DOHH2 (cell line): ENCODE results near the gene DNPEP.

Experiments
- H3F3A ChIP-seq: fragments of 200-600 bp; sonication (generic), shearing (Covaris generic); 2 replicates; pipeline ENCODE4 v1.6.0; 2016; ENCODE audit warnings: antibody characterized with exemption, mild to moderate bottlenecking; ENCODE audit not compliant: control insufficient read depth, insufficient read depth
- H3K27ac ChIP-seq: fragments of 200-600 bp; sonication (generic); 2 replicates; pipeline ENCODE4 v1.5.1; 2014; ENCODE audit warnings: low read depth, mild to moderate bottlenecking, low read length, moderate library complexity
- H3K27me3 ChIP-seq: fragments of 200-600 bp; sonication (generic); 2 replicates; pipeline ENCODE4 v1.6.1; 2014; ENCODE audit warnings: mild to moderate bottlenecking, low read length, mixed read lengths; ENCODE audit not compliant: control insufficient read depth
- H3K36me3 ChIP-seq: fragments of 200-600 bp; sonication (generic); 2 replicates; pipeline ENCODE4 v1.6.1; 2014; ENCODE audit warnings: mild to moderate bottlenecking, low read length, moderate library complexity, mixed read lengths; ENCODE audit not compliant: control insufficient read depth
- H3K4me1 ChIP-seq: fragments of 200-600 bp; sonication (generic); 2 replicates; pipeline ENCODE4 v1.6.1; 2014; ENCODE audit warnings: mild to moderate bottlenecking, low read length, mixed read lengths; ENCODE audit not compliant: control insufficient read depth
- H3K4me2 ChIP-seq: fragments of 200-600 bp; sonication (generic); 2 replicates; pipeline ENCODE4 v1.6.0; 2014; ENCODE audit warnings: mild to moderate bottlenecking, low read length, moderate library complexity
- H3K4me3 ChIP-seq: fragments of 200-600 bp; sonication (generic); 2 replicates; pipeline ENCODE4 v1.5.1; 2014; ENCODE audit warnings: mild to moderate bottlenecking, low read length, mixed read lengths
- H3K79me2 ChIP-seq: fragments of 200-600 bp; sonication (generic); 2 replicates; pipeline ENCODE4 v1.6.1; 2014; ENCODE audit warnings: mild to moderate bottlenecking, low read length, mixed read lengths; ENCODE audit not compliant: control insufficient read depth
- H3K9me2 ChIP-seq: fragments of 200-600 bp; sonication (generic); replicated peaks from 2 replicates; pipeline ENCODE4 v1.6.1; 2014; ENCODE audit warnings: mild to moderate bottlenecking, low read length, mixed read lengths; ENCODE audit not compliant: control insufficient read depth
- H3K9me3 ChIP-seq: fragments of 200-600 bp; sonication (generic); 2 replicates; pipeline ENCODE4 v1.6.1; 2014; ENCODE audit warnings: antibody characterized with exemption, low read length, mixed read lengths; ENCODE audit not compliant: control insufficient read depth, insufficient read depth
- H4K20me1 ChIP-seq: fragments of 200-600 bp; sonication (generic); 2 replicates; pipeline ENCODE4 v1.6.0; 2014; ENCODE audit warnings: low read depth, mild to moderate bottlenecking, antibody characterized with exemption, low read length, moderate library complexity; ENCODE audit not compliant: control insufficient read depth, insufficient read depth
- EZH2phosphoT487 ChIP-seq: fragments of 200-600 bp; sonication (generic); IDR thresholded peaks from 2 replicates; pipeline ENCODE4 v1.6.1; 2017; ENCODE audit warnings: borderline replicate concordance, mild to moderate bottlenecking, antibody characterized with exemption, low read length, moderate library complexity, mixed read lengths
- TF ChIP-seq, protein P1 (sequence below): fragments of 200-600 bp; sonication (generic); IDR thresholded peaks from one replicate; pipeline ENCODE4 v1.5.1; 2014; ENCODE audit warnings: antibody characterized with exemption, mild to moderate bottlenecking, low read depth, low read length; ENCODE audit not compliant: poor library complexity, severe bottlenecking

Gene DNPEP

DNA sequence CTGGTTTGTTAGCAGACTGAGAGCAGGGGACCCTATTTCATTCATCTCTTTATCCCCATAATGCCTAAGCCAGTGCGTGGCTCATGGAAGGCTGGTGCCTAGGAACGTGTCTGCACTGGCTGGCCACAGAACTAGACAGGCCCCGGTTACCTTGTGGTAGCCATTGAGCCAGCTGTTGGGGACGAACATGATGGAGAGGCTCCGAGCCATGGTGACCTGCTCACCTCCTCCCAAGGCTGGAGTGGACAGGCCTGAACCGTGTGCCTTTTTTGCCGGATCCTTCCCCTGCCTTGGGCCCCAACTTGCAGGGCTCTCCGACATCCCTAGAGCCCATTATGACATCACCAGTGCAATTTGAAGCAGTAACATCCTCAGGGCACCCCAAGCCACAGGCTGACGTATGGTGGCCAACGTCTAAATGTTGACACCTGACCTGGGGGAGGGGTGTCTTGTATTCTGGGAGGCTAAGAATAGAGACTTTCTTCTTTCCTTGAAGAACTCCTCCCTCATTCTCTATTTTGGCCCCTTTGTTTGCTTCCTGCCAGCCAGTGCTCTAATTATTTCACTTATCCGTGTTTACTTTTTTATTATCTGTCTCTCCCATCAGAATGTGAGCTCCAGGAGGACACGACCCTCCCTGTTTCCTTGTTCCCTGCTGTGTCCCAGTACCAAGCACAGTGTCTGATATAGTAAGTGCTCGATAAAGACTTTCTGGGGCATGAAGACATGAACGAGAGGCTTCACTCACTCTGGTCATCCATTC is 12.2 kb upstream of the DNPEP start:
- H3K4me3 ChIP-seq = no peak overlapping the region
- H3F3A ChIP-seq = no peaks in the 10 kb centered on the region
- H3K27ac ChIP-seq = no peak overlapping the region
- 0 out of 2 replicates have a peak, but pooled peaks cover 3% of the 10 kb centered on the region for H3K27me3 ChIP-seq
- no peaks in the 10 kb centered on the region for H3K9me3 ChIP-seq
- H3K36me3 ChIP-seq = no peaks in the 10 kb centered on the region
- H3K9me2 ChIP-seq = no peaks in the 10 kb centered on the region
- TF ChIP-seq EZH2phosphoT487 = no peak
- TF ChIP-seq, protein P1, sequence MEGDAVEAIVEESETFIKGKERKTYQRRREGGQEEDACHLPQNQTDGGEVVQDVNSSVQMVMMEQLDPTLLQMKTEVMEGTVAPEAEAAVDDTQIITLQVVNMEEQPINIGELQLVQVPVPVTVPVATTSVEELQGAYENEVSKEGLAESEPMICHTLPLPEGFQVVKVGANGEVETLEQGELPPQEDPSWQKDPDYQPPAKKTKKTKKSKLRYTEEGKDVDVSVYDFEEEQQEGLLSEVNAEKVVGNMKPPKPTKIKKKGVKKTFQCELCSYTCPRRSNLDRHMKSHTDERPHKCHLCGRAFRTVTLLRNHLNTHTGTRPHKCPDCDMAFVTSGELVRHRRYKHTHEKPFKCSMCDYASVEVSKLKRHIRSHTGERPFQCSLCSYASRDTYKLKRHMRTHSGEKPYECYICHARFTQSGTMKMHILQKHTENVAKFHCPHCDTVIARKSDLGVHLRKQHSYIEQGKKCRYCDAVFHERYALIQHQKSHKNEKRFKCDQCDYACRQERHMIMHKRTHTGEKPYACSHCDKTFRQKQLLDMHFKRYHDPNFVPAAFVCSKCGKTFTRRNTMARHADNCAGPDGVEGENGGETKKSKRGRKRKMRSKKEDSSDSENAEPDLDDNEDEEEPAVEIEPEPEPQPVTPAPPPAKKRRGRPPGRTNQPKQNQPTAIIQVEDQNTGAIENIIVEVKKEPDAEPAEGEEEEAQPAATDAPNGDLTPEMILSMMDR = no peak
- no peaks in the 10 kb centered on the region for H3K79me2 ChIP-seq
- H3K4me2 ChIP-seq = no peak overlapping the region
- H4K20me1 ChIP-seq = no peaks in the 10 kb centered on the region
- no peaks in the 10 kb centered on the region for H3K4me1 ChIP-seq

DNA sequence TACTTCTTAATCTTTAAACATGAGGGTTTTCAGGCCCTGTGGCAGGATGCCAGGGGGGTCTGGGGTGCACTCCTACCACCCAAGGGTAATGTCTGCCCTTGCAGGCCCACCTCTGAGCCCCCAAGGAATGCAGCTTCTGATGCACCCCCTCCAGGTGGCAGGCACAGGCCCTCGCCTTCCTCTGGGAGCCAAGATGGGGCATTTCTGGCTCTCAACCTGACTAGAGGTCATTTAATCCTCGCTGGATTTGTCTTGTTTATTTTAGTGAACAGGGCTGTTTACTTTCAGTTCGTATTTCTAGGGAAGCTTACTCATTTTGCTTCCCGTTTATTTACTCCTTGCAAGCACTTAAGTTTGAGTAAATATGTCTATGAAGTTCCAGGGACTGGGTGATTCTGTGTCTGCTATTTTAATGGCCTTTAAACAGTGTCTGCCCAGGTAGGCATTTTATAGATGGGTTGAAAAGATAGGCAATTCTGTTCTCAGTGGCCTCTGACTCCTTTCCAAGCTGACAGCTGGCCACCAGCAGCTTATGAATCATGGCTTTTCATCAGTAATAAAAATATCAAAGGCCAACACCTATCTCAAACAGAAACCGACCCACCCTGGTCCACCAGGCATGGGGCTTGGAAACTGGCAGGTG is 11.1 kb upstream of the DNPEP start:
- H3K9me3 ChIP-seq = no peaks in the 10 kb centered on the region
- H3K27me3 ChIP-seq = 0 out of 2 replicates have a peak, but pooled peaks cover 3% of the 10 kb centered on the region
- no peaks in the 10 kb centered on the region for H3K36me3 ChIP-seq
- TF ChIP-seq, protein P1 = no peak
- no peak for TF ChIP-seq EZH2phosphoT487
- H3K4me1 ChIP-seq = no peaks in the 10 kb centered on the region
- no peak overlapping the region for H3K4me2 ChIP-seq
- no peak overlapping the region for H3K27ac ChIP-seq
- no peaks in the 10 kb centered on the region for H4K20me1 ChIP-seq
- H3K4me3 ChIP-seq = no peak overlapping the region
- no peaks in the 10 kb centered on the region for H3K79me2 ChIP-seq
- H3K9me2 ChIP-seq = no peaks in the 10 kb centered on the region
- no peaks in the 10 kb centered on the region for H3F3A ChIP-seq

DNA sequence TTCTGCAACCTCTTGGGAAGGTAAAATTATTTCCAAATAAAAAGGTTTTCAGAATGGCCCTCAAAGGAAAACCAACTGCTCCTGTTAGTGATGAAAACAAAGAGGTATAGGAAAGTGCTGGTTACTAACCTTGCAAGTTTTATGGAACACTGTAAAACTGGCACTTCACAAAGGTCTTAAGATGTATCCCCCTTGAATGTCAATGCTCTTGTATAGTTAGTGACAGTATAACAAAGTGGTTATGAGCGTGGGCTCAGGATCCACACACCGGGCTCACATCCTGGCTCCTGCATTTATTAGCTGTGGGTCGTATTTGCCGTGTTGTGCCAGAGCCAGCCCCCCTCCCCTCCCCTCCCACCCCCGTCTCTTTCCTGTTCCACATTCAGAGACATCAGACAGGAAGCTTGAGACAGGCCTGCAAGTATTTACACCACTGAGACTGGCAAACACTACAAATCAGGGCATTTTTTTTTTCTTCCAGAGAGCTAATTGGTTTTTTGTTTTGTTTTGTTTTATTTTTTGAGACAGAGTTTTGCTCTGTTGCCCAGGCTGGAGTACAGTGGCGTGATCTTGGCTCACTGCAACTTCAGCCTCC is 9.2 kb upstream of the DNPEP start:
- no peaks in the 10 kb centered on the region for H3K9me3 ChIP-seq
- no peaks in the 10 kb centered on the region for H4K20me1 ChIP-seq
- H3K36me3 ChIP-seq = no peaks in the 10 kb centered on the region
- no peak overlapping the region for H3K4me2 ChIP-seq
- no peaks in the 10 kb centered on the region for H3K4me1 ChIP-seq
- no peaks in the 10 kb centered on the region for H3F3A ChIP-seq
- H3K9me2 ChIP-seq = no peaks in the 10 kb centered on the region
- H3K27me3 ChIP-seq = no peaks in the 10 kb centered on the region
- H3K79me2 ChIP-seq = no peaks in the 10 kb centered on the region
- no peak overlapping the region for H3K4me3 ChIP-seq
- TF ChIP-seq, protein P1 = no peak
- TF ChIP-seq EZH2phosphoT487 = no peak
- no peak overlapping the region for H3K27ac ChIP-seq
